Measurements from ENCODE around the gene PRR18.
A peak's percentile ranks its signal among the peaks of the same experiment; 100 is the strongest.

Gene PRR18

DNA sequence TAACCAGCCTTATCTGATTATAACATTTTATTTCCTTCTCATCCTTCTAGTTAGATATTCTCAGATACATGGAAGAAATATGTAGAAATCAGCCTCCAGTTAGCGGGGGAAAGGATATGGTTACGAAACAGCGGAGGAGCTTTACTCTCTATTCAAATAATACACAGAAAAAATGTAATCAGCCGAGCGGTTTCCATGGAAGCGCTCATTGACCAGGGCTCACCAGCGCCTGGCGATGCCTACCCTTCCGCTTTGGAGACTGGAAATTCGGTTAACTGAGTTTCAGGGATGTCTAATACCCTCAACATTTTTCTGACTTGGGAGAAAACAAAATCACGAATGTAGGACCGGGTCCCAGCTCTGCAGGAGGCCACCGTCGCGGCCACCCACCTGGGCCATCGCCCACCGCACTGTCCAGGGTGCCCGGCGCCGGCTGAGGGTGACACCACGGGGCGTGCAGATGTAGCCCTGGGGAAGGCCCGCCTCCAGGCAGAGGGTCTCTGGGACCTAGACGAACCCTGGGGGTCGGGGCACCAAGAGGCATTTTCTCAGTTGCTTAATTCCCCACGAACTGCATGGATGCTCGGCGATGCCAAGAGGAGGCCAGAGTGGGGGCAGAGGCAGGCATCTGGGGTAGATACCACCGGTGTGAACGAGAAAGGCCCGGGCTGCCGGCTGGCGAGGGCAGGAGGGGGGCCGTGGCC is 1.7 kb downstream of the PRR18 start:
- Histone ChIP-seq H3K27ac (no peak overlapping the region), H3K36me3 (no peaks in the 10 kb centered on the region), H3K27me3 (peaks cover 60% of the 10 kb centered on the region), H3K9ac (no peak overlapping the region), H3K9me3 (peaks cover 15% of the 10 kb centered on the region; the same call in 1 of the 2 replicates), H3K4me3 (0 out of 2 replicates have a peak overlapping the region, but pooled peaks have one; percentile 62), H3K4me1 (peaks cover 13% of the 10 kb centered on the region), H3K4me2 (no peak overlapping the region), H4K20me1 (peaks cover 35% of the 10 kb centered on the region)
- no peak for TF ChIP-seq Cebpa-rat (IDR thresholded peaks at IDR 0.05)

DNA sequence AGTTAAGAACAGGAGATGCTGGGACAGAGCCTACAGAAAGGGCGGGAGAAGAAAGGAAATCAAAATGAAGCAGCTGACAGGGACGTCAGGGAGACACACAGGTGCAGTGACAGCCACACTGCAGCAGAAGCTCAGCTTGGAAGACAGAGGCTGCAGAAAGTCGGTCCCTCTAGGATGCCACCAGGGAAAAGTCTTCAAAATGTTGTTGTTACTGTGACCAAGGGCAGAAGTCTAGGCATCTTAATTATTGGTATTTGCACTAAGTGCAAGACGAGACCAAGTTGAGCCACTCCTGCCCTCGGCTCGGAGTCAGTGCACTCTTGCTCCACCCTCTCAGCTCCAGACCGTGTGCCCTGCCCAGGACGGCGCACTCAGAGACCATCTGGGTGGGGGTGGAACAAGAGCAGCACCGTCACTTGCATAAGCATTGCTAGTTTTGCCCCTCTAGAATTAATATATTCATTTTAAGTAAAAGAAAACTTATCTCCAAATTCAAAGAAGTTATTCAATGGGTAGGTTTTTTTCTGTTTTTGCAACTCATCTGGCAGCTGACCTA is 2.6 kb downstream of the PRR18 start:
- Histone ChIP-seq H3K4me1 (peaks cover 13% of the 10 kb centered on the region), H3K4me3 (no peak overlapping the region), H3K4me2 (no peak overlapping the region), H3K36me3 (no peaks in the 10 kb centered on the region), H3K9me3 (peaks cover 15% of the 10 kb centered on the region; the same call in 1 of the 2 replicates), H3K9ac (no peak overlapping the region), H4K20me1 (peaks cover 35% of the 10 kb centered on the region), H3K27ac (no peak overlapping the region), H3K27me3 (peaks cover 57% of the 10 kb centered on the region)
- TF ChIP-seq Cebpa-rat (IDR thresholded peaks at IDR 0.05): no peak

DNA sequence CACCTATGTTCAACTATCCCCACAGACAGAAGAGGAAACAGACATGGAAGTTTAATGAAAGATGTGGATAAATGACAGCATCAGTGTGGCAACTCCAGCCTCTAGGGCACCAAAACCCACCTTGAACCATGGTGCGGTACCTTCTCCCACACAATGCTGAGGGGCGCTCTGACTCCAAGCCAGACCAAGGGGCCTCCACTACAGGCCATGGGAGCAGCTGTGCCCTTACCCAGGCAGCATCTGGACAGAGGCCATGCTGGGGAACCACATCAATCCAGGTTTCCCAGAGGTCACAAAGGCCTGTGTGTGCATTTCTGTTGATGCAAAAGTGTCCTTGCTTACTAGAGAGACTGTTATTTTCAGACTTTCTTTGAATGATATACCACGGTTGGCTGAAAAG is 4.1 kb downstream of the PRR18 start:
- Histone ChIP-seq H3K9ac (no peak overlapping the region), H3K27ac (no peak overlapping the region), H3K4me3 (no peak overlapping the region), H3K9me3 (peaks cover 15% of the 10 kb centered on the region; the same call in 1 of the 2 replicates), H3K27me3 (peaks cover 42% of the 10 kb centered on the region), H4K20me1 (peaks cover 28% of the 10 kb centered on the region), H3K4me1 (peaks cover 13% of the 10 kb centered on the region), H3K36me3 (no peaks in the 10 kb centered on the region), H3K4me2 (no peak overlapping the region)
- no peak for TF ChIP-seq Cebpa-rat (IDR thresholded peaks at IDR 0.05)

DNA sequence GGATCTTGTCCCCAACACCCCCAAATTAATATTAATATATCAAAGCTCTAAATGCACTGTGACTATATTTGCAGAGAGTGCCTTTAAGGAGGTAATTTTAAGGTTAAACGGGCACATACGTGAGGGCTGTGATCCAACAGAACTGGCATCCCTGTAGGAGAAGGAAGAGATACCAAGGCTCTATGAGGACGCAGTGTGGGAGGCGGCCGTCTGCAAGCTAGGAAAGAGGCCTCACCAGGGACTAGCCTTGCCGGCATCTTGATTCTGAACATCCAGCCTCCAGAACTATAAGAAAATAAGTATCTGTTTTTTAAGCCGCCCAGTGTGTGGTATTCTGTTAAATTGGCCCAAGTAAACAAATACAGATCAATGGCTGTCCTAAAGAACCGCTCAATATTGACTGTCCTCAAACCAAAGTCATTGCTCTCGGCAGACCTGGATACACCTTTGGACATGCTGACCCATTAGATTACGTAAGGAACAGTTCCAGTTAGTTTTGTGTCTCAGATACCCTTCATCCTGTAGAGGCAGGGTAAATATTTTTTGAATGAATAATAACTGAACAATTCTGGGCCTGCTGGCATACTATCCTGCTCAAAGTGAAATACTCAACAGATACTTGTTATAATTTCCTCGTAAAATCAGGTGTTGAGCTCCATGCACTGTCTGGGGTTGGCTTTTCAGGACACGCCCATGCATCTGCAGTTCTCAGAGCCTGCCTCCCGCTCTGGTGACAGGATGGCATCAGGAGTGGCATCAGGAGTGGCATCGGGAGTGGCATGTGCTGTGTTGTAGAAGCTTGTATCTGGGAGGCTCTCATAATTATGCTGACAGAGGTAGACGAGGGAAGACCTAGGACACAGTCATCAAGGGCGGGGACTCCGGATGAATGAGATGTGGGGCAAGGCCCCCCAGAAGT is 6.3 kb downstream of the PRR18 start:
- Histone ChIP-seq H3K27me3 (peaks cover 19% of the 10 kb centered on the region), H3K4me2 (no peak overlapping the region), H3K9ac (no peak overlapping the region), H4K20me1 (peaks cover 6% of the 10 kb centered on the region; the same call in 1 of the 2 replicates), H3K27ac (no peak overlapping the region), H3K4me3 (no peak overlapping the region), H3K36me3 (no peaks in the 10 kb centered on the region), H3K9me3 (peaks cover 6% of the 10 kb centered on the region; the same call in 1 of the 2 replicates), H3K4me1 (no peaks in the 10 kb centered on the region)
- TF ChIP-seq Cebpa-rat (IDR thresholded peaks at IDR 0.05): no peak

DNA sequence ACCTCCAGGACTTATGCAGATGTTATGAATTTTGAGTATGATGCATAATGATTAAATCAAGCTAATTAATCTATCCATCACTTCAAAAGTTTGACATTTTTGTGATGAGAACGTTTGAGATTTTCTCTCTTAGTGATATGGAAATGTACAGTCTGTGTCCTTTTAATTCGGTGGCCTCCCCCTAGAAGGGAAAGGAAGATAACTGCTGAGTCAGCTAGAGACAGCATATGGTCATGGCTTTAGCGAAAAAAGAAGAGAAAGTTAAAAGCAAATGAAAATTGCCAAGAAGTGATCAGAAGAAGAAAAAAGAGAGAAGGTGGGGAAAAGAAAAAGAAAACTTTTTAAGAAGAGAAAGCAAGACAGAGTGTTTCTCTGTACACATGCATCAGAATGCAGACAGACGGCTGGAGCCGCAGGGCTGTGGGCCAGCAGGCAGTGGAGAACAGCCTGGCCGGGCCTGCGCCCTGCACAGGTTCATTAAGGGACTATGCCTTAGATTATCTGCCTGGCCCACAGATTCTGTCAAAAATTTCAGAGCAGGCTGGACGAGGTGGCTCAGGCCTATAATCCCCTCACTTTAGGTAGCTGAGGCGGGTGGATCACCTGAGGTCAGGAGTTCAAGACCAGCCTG is 7.7 kb downstream of the PRR18 start:
- H3K27me3 ChIP-seq: peaks cover 5% of the 10 kb centered on the region
- no peak for TF ChIP-seq Cebpa-rat (IDR thresholded peaks at IDR 0.05)
- no peak overlapping the region for H3K4me2 ChIP-seq
- H3K36me3 ChIP-seq: no peaks in the 10 kb centered on the region
- H3K4me3 ChIP-seq: no peak overlapping the region
- no peaks in the 10 kb centered on the region for H3K9me3 ChIP-seq
- H3K27ac ChIP-seq: no peak overlapping the region
- no peak overlapping the region for H3K9ac ChIP-seq
- no peaks in the 10 kb centered on the region for H3K4me1 ChIP-seq
- H4K20me1 ChIP-seq: no peaks in the 10 kb centered on the region; the same call in 1 of the 2 replicates

DNA sequence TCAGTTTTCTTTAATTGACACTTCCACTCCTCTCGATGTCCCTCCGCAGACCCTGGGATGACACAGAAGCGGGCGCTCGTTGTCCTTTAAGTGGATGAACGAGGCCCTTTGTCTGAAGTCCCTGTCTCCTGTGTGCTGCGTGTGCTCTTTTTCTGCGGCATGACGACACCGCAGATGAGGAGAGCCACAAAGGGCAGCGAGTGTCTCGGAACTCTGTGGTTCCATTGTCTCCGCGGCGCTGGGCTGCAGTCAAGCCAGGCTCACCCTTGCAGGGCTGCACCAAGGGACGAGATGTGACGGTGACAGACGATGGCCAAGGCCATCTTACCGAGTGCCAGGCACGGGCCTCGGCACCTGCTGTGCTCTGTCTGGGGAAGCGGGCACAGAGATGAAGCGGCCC is 10.6 kb downstream of the PRR18 start:
- no peak overlapping the region for H3K4me3 ChIP-seq
- no peaks in the 10 kb centered on the region for H3K27me3 ChIP-seq
- no peaks in the 10 kb centered on the region for H3K4me1 ChIP-seq
- H3K9ac ChIP-seq: no peak overlapping the region
- H4K20me1 ChIP-seq: no peaks in the 10 kb centered on the region
- H3K9me3 ChIP-seq: no peaks in the 10 kb centered on the region
- no peak overlapping the region for H3K4me2 ChIP-seq
- no peak overlapping the region for H3K27ac ChIP-seq
- no peaks in the 10 kb centered on the region for H3K36me3 ChIP-seq
- TF ChIP-seq Cebpa-rat (IDR thresholded peaks at IDR 0.05): no peak

DNA sequence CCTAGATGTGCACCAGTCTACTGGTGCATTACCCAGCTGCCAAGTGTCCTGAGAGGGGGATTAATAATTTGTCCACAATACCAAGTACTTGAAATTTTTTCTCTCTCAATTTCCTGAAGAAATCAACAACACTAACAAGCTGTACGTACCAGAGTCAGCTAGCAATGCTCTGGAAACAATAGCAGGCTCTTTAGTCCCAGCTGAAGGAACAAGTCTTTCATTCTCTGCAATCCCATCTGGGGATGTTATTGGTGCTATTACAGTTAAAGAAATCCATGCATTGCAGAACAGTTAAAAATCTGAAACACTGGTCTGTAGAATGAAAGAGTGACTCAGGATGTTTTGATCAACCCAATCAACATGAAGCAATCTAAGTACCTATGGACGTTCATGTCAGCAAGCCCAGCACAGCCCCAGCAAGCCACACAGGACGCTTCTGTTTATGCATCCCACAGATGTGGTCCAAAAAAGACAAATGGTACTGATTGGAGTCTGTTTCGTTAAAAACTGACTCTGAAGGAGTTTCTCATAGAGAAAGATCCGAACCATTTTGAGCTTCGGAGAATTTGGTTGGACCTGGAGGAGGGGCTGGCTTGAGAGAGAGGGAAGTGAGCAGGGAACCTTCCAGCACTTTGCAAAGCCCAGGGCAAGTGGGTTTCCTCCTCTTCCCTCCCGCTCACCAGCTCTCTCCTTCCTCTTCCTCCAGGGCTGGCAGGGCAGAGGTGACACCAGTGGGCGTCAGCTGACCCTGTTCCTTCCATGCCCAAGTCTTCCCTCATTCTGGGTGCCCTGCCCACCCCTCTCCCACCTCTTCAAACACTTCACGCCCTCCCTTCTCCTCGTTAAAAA is 11.9 kb downstream of the PRR18 start:
- Histone ChIP-seq H4K20me1 (no peaks in the 10 kb centered on the region), H3K27ac (no peak overlapping the region), H3K4me2 (no peak overlapping the region), H3K4me3 (no peak overlapping the region), H3K4me1 (no peaks in the 10 kb centered on the region), H3K9ac (no peak overlapping the region), H3K36me3 (no peaks in the 10 kb centered on the region), H3K27me3 (no peaks in the 10 kb centered on the region), H3K9me3 (no peaks in the 10 kb centered on the region)
- no peak for TF ChIP-seq Cebpa-rat (IDR thresholded peaks at IDR 0.05)

DNA sequence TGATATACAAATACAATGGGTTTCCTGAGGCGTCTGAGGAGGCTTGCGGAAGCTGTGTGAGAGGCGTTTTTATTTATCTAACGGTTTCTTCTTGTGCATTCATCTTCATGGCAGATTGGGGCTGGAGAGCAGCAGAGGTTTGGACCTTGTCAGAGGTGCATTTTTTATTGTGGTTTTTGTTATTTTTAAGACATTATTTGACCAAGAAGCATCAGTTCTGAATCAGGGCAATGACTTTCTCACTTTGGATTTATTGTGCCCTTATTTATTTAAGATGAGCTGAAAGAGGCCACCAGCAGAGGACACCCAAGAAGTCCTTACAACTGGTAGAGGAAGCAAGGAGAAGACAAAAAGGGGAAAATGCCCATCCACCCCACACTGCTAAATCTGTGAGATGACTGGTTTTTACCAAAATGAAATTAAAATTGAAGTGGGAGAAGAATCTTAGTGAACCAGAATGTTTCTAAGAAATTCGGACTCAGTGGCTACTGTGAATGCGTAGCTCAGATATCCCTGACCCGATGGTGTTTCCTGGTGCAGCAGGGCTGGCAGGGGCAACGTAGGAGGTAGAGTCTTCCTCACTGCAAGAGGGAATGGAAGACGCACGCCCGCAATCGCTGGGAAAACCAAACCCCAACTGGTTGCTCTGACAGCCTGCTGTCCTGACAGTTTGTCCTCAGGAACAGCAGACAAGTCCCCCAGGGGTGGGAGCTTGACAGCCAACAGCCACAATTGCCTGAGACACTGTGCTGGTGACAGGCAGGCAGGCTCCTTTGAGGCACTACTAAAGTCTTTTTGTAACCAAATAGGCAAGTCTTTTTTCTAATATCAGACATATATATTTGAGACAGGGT is 14.2 kb downstream of the PRR18 start:
- H3K9ac ChIP-seq: no peak overlapping the region
- H3K27me3 ChIP-seq: no peaks in the 10 kb centered on the region
- TF ChIP-seq Cebpa-rat (IDR thresholded peaks at IDR 0.05): no peak

More for the DNA sequence above, 14.2 kb downstream of the PRR18 start:
- Histone ChIP-seq H4K20me1 (no peaks in the 10 kb centered on the region), H3K4me1 (no peaks in the 10 kb centered on the region), H3K4me2 (no peak overlapping the region), H3K9me3 (no peaks in the 10 kb centered on the region), H3K4me3 (no peak overlapping the region), H3K36me3 (no peaks in the 10 kb centered on the region), H3K27ac (no peak overlapping the region)

Data from BLaER1 (cell line).